Measurements from ENCODE around the gene RNF213.
A peak's percentile ranks its signal among the peaks of the same experiment; 100 is the strongest.

RNF213 gene

GRCh38 chr17:80356231-80356856 lies 95.7 kb downstream of the RNF213 start:
- no peaks in the 10 kb centered on the region for H3K36me3 ChIP-seq (ENCODE audit: control insufficient read depth, insufficient read depth, low read length)

GRCh38 chr17:80358131-80358530 lies 97.5 kb downstream of the RNF213 start:
- H3K27me3 ChIP-seq (ENCODE audit: control insufficient read depth, insufficient read depth, low read length), result no peaks in the 10 kb centered on the region
- TF ChIP-seq, protein P1, sequence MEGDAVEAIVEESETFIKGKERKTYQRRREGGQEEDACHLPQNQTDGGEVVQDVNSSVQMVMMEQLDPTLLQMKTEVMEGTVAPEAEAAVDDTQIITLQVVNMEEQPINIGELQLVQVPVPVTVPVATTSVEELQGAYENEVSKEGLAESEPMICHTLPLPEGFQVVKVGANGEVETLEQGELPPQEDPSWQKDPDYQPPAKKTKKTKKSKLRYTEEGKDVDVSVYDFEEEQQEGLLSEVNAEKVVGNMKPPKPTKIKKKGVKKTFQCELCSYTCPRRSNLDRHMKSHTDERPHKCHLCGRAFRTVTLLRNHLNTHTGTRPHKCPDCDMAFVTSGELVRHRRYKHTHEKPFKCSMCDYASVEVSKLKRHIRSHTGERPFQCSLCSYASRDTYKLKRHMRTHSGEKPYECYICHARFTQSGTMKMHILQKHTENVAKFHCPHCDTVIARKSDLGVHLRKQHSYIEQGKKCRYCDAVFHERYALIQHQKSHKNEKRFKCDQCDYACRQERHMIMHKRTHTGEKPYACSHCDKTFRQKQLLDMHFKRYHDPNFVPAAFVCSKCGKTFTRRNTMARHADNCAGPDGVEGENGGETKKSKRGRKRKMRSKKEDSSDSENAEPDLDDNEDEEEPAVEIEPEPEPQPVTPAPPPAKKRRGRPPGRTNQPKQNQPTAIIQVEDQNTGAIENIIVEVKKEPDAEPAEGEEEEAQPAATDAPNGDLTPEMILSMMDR (IDR thresholded peaks at IDR 0.05), result no peak

More at GRCh38 chr17:80356231-80356856, 95.7 kb downstream of the RNF213 start:
- no peak overlapping the region for H3K9ac ChIP-seq
- no peak overlapping the region for H3K27ac ChIP-seq
- H3K4me3 ChIP-seq (ENCODE audit: low read depth, low read length), result no peak overlapping the region
- H3K4me2 ChIP-seq (ENCODE audit: low read length), result no peak overlapping the region
- H3K9me3 ChIP-seq (ENCODE audit: control insufficient read depth, low read length), result no peaks in the 10 kb centered on the region
- peaks cover 6% of the 10 kb centered on the region for H3K79me2 ChIP-seq
- no peaks in the 10 kb centered on the region for H3K27me3 ChIP-seq (ENCODE audit: control insufficient read depth, insufficient read depth, low read length)
- H2AFZ ChIP-seq, result no peak overlapping the region
- H3K4me1 ChIP-seq, result peaks cover 29% of the 10 kb centered on the region
- TF ChIP-seq, protein P1 (IDR thresholded peaks at IDR 0.05), result no peak

DNA sequence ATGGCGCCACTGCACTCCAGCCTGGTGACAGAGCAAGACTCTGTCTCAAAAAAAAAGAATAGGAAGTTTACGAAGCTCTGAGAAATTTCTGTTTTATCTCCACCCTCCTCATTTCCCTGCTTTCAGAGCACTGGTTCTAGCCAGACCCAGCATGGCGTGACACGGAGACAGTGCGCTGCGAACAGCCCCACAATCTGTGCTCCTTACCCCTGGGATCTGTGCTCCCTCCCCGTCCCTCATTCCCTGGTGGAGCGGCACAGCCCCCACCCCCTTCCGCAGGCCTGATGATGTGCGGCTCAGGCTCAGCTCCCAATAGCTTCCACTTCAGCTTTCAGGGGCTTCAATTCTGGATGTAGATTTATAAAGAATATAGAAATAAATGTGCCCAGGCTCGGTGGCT lies 98.2 kb downstream of the RNF213 start:
- H3K4me1 ChIP-seq, result peaks cover 29% of the 10 kb centered on the region
- no peaks in the 10 kb centered on the region for H3K9me3 ChIP-seq (ENCODE audit: control insufficient read depth, low read length)
- peak overlapping the region; percentile 49 for H3K4me2 ChIP-seq (ENCODE audit: low read length)
- no peak overlapping the region for H2AFZ ChIP-seq
- H3K27ac ChIP-seq, result peak overlapping the region; percentile 84
- H3K79me2 ChIP-seq, result peaks cover 4% of the 10 kb centered on the region
- no peak overlapping the region for H3K9ac ChIP-seq
- H3K36me3 ChIP-seq (ENCODE audit: control insufficient read depth, insufficient read depth, low read length), result no peaks in the 10 kb centered on the region
- H3K27me3 ChIP-seq (ENCODE audit: control insufficient read depth, insufficient read depth, low read length), result no peaks in the 10 kb centered on the region
- H3K4me3 ChIP-seq (ENCODE audit: low read depth, low read length), result peak overlapping the region; percentile 18
- TF ChIP-seq, protein P1 (IDR thresholded peaks at IDR 0.05), result no peak

More at GRCh38 chr17:80358131-80358530, 97.5 kb downstream of the RNF213 start:
- H3K4me2 ChIP-seq (ENCODE audit: low read length), result no peak overlapping the region
- H3K4me3 ChIP-seq (ENCODE audit: low read depth, low read length), result no peak overlapping the region
- no peaks in the 10 kb centered on the region for H3K36me3 ChIP-seq (ENCODE audit: control insufficient read depth, insufficient read depth, low read length)
- no peaks in the 10 kb centered on the region for H3K9me3 ChIP-seq (ENCODE audit: control insufficient read depth, low read length)
- peak overlapping the region; percentile 84 for H3K27ac ChIP-seq
- H3K79me2 ChIP-seq, result no peaks in the 10 kb centered on the region
- no peak overlapping the region for H2AFZ ChIP-seq
- peaks cover 29% of the 10 kb centered on the region for H3K4me1 ChIP-seq
- H3K9ac ChIP-seq, result no peak overlapping the region

- Histone ChIP-seq H3K36me3 (ENCODE audit: control insufficient read depth, insufficient read depth, low read length) (no peaks in the 10 kb centered on the region), H3K79me2 (peaks cover 4% of the 10 kb centered on the region), H3K27me3 (ENCODE audit: control insufficient read depth, insufficient read depth, low read length) (no peaks in the 10 kb centered on the region), H3K4me2 (ENCODE audit: low read length) (peak overlapping the region; percentile 49), H2AFZ (no peak overlapping the region), H3K9me3 (ENCODE audit: control insufficient read depth, low read length) (no peaks in the 10 kb centered on the region), H3K9ac (no peak overlapping the region), H3K27ac (peak overlapping the region; percentile 84), H3K4me1 (peaks cover 29% of the 10 kb centered on the region), H3K4me3 (ENCODE audit: low read depth, low read length) (peak overlapping the region; percentile 18)
- TF ChIP-seq, protein P1 (IDR thresholded peaks at IDR 0.05), result no peak
Measured at GRCh38 chr17:80359422-80360110, 98.9 kb downstream of the RNF213 start.
